NCI-H2196 treated with DMSO at 0.1 percent for 48 hours (cell line): ENCODE measurements around the gene SH2D6.
"Not testable (repeated sequence)": the region's sequence is repeated elsewhere in the genome, so short reads cannot be mapped to it uniquely, and the experiment has no call there.

Source experiments
- DNase-seq: peaks from one replicate; lab custom pipeline; 2025; ENCODE audit not compliant: unreplicated experiment; lab: John Stamatoyannopoulos, UW

The SH2D6 gene

DNA sequence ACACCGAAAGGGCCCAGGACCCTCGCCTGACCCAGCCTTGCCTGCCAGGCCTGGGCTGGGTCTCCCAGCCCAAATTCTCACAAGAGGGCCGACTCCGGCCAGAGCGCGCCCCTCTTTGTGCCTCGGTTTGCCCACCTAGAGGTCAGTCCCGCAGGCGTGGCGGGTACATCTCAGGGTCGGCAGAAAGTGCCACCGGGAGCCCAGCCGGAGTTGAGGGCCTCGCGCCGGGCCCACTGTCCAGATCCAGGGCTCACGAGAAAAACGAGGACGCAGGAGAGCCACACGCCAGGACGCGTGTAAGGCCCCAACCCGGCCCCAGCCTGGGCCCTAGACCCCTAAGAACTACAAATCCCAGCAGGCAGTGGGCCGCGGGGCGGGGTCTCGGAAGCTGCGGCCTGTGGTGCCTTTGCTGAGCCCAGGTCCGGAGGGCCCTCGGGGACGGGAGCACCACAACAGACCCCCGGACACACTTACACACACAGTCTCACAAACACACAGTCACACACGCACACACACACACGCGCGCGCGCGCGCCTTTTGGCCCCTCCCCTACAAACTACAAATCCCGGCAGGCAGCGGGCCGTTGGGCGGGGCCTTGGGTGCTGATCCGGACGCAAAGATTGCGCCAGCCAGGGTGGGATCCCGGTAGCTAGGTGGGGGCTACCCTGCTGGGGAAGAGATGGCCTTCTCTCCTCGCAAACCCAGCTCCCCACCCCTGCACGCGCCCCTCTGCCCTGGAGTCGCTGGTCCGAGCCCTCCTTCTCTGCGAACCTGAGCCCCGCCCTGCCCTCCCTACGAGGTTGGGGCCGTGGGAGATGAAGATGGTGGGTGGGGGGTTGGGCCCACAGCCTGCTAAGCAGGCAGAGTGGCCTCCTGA, at the start of gene SH2D6:
Gene SH2D6 (plus strand): TSS at position 583 of the 877 bp plus-strand sequence. CDS start 10,752 bp downstream, outside the sequence.
- peak; percentile 50 for DNase-seq

DNA sequence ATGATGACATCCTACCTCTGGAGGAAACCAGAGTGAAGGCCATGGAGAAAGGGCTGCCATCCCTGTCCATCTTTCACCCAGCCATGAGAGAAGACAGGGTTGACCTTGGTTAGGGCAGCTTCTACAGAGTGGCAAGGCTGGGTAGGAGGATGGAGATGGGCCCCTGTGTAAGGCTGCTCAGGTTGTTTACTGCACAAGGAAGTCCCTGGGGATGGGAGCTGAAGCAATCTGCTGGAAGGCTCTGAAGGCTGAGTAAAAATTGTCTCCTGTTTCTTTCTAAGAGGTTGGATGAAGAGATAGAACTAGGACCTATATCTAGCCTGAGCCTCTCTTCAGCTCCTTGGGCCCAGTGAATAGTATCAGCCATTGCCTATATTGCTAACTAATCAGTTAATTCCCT, 49.6 kb upstream of the SH2D6 start:
- no peak for DNase-seq

DNA sequence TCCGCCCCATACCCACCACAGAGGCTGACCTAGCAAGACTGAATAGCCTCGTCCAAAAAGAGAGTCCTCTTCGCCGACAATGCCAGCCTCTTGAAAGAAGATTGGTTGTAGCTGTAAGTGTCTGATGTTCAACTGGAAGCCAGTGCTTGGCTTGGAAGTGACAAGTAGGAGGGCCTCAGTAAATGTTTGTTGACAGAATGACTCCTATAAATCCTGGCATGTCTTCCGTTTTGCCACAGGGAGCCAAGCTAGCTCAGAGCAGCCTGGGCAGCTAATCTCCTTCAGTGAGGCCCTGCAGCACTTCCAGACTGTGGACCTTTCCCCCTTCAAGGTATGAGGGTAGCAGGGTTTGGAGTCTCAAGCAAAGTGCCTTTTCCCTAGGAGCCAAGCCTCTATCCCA, 49.0 kb upstream of the SH2D6 start:
- no peak for DNase-seq

DNA sequence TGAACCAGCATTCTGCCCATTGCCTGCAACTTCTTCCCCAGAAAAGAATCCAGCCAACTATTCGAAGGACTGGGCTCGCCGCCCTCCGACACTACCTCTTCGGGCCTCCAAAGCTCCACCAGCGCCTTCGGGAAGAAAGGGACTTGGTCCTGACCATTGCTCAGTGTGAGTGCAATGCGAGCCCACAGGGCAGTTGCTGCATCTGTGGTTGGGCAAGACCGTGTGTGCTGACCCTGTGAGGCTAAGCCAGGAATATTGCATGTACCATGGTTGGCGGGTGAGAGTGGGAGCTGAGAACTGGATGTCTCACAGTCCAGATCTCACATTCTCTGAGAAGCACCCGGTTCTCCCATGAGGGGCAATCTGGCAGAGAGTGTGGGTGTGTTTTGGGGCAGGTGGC, 47.5 kb upstream of the SH2D6 start:
- no peak for DNase-seq

DNA sequence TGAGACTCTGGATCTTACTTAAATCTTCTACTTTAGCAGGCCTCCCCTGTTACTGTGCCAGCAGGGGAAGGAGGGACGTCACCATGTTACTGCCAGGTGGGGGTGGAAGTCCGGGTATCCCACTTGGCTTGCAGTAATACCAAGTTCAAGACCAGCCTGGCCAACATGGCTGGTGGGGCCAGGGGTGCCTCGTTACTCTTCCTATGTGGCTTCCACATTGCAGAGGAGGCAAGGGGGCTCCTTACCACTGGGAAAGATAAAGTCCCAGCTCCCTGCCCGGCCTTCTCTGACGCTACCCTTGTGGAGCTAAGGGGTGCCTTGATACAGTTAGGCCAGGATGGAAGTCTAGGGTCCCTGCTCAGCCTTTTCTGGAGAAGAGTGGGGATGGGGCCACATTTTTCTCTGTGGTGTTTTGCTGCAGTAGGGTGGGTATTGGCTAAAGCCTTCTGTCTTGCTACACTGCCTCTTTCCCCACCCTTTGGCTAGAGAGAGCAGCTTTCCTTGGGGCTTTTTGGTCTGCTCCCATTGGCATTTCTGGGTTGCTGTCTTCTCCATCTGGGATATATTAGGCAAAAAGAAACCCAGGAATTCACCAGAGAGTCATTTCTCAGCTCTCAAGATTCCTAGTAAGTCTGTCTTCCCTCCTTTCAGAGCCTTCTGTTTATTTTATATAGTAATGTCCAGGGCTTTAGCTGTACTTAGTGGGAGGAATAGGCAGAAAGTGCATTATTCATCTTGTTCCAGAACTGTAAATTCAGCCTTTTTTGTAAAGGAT, 42.0 kb upstream of the SH2D6 start:
- DNase-seq = no peak

DNA sequence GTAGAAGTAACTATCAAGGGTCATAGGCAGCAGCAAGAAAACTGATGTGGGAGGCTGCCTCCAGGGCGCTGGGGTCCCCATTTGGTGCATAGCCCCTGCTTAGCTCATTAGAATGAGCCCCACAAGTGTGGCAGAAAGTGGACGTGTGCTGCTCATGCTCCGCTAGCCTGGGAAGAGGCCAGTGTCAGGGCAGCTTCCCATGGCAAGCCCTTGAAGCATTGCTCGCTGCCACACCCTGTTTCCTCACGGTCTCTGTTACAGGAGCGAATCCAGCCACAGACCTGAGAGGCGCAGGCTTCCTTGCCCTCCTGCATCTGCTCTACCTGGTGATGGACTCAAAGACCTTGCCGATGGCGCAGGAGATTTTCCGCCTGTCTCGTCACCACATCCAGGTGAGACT, 41.4 kb upstream of the SH2D6 start:
- no peak for DNase-seq

DNA sequence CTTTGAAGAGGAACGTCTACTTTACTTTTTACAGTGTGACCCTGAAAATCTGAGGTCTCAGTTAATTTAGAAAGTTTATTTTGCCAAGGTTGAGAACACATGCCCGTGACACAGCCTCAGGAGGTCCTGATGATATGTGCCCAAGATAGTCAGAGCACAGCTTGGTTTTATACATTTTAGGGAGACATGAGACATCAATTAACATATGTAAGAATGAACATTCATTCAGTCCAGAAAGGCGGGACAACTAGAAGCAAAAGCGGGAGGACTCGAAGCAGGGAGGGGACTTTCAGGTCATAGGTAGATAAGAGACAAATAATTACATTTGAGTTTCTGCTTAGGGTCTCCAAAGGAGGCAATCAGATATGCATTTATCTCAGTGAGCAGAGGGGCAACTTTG, 40.3 kb upstream of the SH2D6 start:
- no peak for DNase-seq

DNA sequence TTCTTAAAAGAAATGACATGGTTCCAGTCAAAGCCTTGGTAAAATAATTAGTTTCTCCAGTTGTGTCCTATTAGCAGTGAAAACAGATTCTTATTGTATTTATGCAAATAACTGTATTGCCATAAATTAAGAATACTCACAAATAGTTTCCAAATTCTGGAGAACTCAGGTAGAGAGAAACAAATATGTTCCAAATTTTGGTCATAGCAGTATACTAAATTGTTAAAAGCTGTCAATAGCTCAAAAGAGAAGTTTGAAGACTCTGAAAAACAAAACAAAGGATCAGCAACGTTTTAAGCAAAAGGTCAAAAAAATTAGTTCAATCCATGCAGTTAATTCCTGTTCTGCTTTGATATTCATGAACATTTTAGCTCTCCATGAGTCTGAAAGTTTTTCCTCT, 38.5 kb upstream of the SH2D6 start:
- DNase-seq = no peak

DNA sequence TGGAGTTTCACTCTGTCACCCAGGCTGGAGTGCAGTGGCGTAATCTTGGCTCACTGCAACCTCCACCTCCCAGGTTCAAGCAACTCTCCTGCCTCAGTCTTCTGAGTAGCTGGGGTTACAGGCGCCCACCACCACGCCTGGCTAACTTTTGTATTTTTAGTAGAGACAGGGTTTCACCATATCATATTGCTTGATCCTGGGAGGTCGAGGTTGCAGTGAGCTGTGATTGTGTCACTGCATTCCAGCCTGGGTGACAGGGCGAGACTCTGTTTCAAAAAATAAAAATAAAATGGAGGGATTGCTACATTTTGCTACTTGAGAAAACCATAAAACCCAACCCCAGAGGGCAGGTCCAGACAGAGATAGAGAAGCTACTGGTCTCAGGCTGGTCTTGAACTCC, 35.4 kb upstream of the SH2D6 start:
- not testable (repeated sequence) for DNase-seq

DNA sequence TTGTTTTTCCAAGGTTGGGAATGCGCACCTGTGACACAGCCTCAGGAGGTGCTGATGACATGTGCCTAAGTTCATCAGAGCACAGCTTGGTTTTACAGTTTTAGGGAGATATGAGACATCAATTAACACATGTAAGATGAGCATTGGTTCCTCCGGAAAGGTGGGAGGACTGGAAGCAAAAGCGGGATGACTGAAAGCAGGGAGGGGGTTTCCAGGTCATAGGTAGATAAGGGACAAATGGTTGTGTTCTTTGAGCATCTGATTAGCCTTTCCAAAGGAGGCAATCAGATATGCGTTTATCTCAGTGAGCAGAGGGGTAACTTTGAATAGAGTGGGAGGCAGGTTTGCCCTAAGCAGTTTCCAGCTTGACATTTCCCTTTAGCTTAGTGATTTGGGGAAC, 34.7 kb upstream of the SH2D6 start:
- DNase-seq = no peak

DNA sequence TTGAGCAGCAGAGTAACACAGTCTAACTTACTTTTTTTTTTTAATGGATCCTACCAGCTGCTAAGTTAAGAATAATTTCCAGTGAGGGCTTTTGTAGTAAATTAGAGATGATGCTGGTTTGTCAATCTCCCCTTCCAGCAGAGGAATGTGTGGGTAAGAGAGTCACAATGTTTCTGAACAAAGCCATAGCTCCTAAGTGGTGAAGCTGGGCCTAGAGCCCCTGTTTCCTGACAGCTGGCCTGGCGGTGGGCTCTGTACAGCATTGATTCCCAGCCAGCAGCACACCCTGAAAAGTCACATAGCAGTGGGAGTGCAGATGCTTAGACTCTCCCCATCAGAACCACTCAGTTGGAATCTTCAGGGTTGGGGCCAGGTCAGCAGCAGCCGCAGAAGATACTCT, 32.8 kb upstream of the SH2D6 start:
- no peak for DNase-seq

DNA sequence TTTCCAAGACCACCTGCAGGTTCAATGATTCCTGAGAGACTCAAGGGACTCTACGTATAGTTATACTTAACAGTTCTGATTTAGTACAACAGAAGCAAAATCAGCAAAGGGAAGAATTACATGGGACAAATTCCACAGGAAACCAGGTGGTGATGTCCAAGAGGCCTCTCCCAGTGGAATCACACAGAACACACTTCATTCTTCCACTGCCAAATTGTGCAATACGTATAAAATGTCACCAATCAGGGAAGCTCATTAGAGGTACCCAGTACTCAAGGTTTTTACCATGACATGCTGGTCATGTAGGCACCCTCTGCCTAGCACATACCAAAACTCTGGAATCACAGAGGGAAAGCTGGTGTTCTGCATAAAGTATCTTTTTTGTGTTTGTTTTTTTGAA, 30.8 kb upstream of the SH2D6 start:
- DNase-seq = no peak

DNA sequence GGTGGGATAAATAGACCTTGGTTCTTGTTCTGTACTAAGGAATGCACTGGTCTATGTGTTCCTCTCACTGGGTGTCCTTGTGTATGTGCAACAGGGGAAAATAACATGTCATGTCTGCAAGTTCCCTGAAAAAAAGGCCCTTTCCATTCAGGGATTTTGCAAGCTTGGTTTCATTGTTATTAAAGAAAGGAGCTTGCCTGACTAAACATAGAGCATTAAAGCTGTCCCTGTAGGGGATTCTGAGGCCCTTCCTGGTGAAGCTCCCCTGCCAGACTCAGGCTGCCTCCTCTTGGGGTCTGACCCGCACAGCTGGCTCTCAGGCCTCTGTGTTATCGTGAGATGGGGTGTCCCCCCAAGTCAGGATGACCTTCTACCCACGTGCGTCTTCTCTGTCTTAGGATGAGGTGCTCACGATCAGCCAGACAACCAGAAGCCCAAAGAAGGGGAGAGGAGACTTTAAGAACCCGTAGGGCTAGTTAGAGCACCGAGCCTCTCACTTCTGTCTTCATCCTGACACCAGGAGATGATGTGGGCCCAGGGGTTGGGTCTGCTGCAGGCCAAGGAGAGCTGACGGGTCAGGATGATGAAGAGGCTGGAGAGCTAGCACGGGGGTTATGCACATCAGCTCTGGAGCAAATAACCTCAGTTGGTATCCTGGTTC, 29.5 kb upstream of the SH2D6 start:
- no peak for DNase-seq

DNA sequence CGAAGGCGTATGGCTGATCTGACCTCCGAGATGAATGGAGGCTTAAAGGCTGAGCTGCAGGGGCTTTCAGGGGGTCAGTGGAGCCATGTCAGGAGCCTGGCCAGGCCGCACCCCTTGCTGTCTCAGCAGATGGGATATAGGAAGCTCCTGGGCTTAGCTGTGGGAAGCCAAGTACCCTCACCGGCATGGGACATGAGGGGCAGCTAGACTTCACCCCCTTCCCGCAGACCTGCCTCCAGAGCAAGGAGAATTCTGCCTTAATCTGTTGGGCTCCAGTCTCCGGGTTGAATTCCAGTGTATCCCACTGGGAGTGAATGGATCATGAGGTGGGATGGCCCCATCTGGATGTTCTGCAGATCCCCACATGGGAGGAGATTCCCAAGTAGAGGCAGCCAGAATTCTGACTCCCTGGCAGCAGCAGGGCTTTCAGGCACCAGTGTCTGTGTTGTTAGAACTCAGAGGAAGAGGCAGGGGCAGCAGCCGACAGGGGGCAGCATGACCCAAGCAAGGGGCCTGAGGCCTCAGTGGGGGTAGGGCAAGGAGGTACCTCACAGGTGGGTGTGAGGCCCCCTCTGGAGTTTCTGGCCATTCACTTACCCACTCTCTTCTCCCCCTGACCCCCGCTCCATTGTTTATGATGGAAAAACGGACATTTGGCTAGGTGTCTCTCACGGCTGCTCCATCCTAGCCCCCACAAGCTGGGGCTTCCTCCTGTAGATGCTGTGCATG, 27.4 kb upstream of the SH2D6 start:
- no peak for DNase-seq

DNA sequence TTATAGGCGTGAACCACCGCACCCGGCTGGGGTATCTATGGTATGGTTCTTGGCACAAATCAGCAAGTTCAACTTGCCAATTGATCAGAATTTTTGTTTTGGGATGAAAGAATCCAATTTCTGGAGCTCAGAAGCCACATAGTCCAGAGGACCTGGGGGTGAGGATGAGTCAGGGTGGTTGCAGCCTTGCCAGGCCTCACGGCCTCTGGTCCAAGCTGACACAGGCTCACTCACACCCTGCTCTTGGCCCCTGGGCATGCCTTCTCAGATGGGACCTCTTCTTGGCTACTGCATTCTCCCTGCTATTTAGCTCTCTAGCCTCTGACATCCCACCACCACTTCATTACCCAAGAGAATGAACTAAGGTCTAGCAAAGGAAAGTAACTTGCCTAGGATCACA, 24.7 kb upstream of the SH2D6 start:
- no peak for DNase-seq

DNA sequence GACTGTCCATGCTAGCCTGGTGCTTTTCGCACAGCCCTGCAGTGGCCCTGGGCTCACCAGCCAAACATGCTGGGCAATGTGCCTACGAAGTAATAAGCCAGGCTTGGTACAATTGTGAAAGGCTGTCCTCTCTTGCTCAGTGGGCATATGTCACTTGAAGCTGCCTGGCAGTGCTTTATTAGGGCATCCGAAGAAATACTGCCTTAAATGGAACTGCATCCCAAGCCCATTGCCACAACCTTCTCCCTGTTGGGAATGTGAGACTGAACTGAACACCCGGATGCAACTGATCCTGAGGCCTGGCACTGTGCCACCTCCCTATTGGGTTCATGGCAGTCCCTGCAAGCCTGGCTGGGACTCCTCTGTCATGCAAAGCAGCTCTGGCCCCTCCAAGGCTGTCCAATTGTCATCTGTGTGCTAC, 24.2 kb upstream of the SH2D6 start:
- no peak for DNase-seq

DNA sequence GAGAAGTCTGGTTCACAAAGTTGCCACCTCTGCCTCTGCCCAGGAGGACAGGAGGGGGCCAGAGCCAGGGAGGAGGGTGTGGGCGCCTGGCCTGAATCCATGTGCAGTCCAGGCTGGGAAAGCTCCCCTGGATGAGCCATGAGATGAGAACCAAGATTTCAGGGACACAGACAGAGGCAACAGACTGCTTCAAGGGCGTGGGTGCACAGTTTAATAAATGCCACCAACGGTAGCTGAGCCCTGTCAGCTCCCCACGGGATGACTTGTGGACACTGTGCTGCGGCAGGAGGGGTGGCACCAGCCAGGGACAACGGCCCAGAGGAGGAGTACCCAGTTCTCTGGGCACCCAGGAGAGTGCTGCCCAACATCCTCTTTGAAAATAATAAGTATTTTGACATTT, 23.5 kb upstream of the SH2D6 start:
- no peak for DNase-seq

DNA sequence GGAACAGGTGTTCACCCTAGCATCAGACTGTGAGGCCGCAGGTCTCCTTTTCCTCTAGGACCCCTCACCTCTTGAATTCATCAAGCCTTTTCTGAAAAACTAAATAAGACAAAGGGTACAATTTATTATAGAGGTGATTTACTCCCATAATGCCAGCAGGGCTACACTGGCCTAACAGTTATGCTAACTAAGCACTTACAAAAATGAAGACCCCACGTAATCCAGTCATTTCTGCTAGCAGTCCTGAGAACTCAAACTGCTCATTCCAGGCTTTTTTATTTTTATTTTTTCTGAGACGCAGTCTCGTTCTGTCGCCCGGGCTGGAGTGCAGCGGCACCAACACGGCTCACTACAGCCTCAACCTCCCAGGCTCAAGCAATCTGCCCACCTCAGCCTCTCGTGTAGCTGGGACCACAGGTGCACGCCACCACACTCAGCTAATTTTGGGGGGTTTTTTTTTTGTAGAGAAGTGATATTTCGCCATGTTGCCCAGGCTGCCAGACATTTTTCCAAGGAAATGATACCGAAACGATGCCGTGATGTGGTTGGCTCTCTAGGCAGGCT, 22.5 kb upstream of the SH2D6 start:
- no peak for DNase-seq

DNA sequence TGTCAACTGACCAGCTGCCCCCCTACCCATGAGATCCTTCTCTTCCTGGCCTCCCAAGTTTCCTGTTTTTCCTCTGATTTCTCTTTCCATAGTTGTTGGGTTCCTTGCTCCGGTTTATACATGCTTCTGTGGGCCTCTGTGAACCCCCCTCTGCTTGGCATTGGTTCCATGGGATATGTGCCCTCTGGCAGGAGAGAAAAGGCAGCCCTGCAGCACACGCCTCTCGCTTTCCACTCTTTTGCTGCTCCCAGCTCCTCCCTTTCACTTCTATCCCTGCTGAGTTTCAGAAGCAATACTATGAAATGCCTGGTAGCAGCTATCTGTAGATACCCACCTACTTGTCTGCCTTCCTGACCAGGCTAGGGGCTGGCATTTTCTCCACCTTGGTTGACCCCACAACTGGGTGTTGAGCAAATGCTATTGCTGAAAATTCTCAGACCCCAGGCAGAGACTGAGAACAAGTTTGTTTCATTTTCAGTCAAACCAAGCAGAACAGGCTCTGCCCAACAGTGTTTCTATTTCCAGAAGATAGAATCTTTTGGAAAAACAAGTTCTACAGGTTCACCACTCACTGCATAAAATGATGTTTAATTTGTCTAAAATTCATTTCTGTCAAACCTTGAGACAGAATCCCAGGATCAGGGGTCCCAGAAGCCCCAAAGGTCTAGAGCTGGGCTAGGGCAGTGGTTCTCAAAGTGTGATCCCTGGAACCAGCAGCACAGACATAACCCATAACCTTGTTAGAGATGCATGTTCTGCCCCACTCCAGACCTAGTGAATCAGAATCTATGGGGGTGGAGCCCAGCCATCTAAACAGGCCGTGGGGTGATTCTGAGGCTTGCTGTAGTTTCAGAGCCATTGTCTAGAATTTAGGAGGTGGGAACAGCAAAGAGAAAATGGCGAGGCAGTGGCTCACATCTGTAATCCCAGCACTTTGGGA, 21.7 kb upstream of the SH2D6 start:
- DNase-seq = no peak

DNA sequence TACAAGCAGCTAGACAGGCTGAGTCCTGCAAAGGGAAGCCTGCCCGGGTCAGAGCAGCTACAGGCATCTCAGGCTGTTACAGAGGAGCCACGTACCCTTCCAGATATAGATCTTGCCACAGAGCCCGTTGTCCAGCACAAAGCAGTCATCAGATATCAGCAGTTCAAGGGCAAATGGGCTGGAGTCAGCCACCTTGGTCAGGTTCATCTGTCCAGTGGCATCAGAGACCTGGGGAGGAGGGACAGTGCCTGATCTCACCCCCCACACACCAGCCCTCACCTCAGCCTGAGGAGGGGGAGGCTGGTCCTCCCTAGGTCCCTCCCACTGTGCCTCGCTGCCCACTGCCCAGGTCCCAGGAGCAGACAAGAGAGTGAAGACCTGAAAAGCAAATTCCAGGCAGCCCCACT, 20.6 kb upstream of the SH2D6 start:
- no peak for DNase-seq
